Measurements from ENCODE around the gene TAS2R20.

The TAS2R20 gene

DNA sequence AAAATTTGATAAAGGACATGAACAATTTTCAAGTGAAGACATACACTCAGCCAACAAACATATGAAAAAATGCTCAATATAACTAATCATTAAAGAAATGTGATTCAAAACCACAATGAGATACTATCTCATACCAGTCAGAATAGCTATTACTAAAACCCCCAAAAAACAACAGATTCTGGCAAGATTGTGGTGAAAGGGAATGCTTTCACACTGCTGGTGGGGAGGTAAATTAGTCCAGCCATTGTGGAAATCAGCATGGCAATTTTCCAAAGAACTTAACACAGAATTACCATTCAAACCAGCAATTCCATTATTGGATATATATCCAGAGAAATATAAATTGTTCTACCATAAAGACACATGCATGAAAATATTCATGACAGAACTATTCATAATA is 40.4 kb downstream of the TAS2R20 start:
- no peak for DNase-seq

DNA sequence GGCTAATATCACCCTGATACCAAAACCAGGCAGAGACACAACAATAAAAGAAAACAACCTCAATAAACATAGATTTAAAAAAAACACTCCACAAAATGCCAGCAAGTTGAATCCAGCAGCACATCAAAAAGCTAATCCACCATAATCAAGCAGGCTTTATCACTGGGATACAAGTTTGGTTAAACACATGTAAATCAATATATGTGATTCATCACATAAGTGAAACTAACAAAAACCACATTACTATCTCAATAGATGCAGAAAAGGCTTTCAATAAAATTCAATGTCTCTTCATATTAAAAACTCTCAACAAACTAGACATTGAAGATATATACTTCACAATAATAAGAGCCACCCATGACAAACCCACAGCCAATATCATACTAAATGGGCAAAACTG is 42.0 kb downstream of the TAS2R20 start:
- DNase-seq = no peak

DNA sequence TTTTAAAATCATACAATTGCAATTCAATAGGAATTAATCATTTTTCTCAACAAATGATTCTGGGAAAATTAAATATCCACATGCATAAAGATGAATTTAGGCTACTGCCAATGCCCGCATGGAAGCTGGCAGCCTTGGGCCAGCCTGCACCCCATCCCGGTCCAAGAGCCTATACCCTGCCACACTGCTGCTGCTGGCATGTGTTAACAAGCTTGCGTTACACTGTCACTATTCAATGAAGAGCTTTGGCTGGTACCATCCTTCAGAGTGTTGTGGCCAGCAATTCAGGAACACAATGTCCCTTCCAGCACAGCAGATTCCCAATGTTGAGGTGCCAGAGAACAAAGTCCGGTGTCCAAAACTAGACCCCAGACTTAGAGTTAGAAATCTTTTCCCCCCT is 45.5 kb downstream of the TAS2R20 start:
- no peak for DNase-seq
